Stimulated activated CD4-positive, alpha-beta T cell treated with anti-CD3 and anti-CD28 coated beads, Interleukin-4, amount 100 ng/mL, for 48 hours (primary cell): ENCODE data around the gene MON2.
"Not testable (repeated sequence)": the region's sequence is repeated elsewhere in the genome, so short reads cannot be mapped to it uniquely, and the experiment has no call there.

Experiments used
- DNase-seq, 2 donors: peaks; one replicate each; pipeline ENCODE4 v3.0.0-alpha.2; 2020; ENCODE audit warnings: low read depth in 2 of 2

The MON2 gene

GRCh38 chr12:62552906-62553556, 86.4 kb downstream of the MON2 start:
- DNase-seq: no peak

GRCh38 chr12:62559366-62559765, 92.7 kb downstream of the MON2 start:
- not testable (repeated sequence) for DNase-seq

DNA sequence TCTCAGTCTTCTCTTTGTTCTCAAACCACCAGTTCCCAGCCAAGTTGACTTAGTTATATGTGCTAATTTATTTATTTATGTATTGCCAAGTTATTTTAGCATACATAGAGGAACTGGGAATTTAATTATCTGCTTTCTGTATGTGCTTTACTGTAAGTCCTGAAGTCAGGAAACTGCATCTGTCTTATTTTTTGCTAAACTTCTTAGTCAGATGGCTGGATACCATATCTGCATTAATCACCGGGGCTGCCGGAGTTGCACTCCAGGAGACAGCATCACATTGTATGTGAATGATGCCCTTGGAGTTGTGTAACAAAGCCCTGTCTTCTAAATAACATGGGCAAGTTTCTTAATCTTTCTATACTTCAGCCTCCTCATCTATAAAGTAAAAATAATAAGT, 96.2 kb downstream of the MON2 start:
- DNase-seq: no peak

- DNase-seq: no peak
Measured at GRCh38 chr12:62575036-62575435, 108.4 kb downstream of the MON2 start.

DNA sequence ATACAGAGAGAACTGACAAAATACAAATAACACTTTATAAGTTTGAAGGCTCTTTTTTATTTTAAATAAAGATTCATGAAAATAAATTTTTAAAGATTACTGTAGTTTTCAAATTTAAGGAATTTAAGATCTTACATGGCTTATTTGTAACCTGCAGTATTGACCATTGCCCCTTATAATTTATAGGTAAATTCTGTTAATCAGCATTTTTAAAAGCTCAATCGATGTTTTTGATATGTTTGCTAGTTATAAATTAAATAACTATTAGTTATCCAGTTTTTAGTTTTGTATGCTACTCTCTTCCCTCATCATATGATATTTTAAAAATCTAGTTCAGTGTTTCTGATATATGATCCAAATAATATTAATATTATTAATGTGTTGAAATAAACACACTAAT, 109.9 kb downstream of the MON2 start:
- no peak for DNase-seq

DNA sequence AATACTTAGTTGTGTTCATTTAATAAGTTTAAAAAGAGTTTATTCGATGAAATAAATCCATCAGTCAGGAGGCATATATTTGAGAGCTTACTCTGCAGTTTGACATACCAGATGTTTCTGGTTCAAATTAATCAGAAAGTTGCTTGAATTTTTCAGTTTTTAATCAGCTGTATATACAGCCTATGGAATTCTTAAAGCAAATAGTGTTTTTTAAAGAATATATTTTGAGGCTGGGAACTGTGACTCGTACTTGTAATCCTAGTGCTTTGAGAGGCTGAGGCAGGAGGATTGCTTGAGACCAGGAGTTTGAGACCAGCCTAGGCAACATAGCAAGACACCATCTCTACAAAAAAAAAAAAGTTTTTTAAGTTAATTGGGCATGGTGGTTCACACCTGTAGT, 112.1 kb downstream of the MON2 start:
- DNase-seq: no peak

- DNase-seq: no peak
Measured at GRCh38 chr12:62581288-62582064, 114.8 kb downstream of the MON2 start.

DNA sequence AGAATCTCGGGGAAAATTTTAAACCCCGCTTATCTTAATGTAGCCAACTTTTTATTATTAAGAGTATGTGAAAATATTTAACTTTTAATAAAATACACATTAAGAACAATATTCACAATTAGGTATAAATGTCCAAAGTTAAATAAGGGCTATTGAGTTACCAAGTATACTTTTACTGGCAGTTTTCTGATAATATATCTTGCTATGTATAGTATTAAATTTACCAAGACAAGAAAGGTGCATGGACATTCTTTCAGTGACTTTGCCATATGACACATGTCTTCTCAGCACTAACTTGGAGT, 115.4 kb downstream of the MON2 start:
- no peak for DNase-seq

GRCh38 chr12:62584619-62585018, 118.0 kb downstream of the MON2 start:
- DNase-seq: no peak

GRCh38 chr12:62586850-62587249, 120.2 kb downstream of the MON2 start:
- no peak for DNase-seq

- no peak for DNase-seq
Measured at GRCh38 chr12:62588916-62589315, 122.3 kb downstream of the MON2 start.

DNA sequence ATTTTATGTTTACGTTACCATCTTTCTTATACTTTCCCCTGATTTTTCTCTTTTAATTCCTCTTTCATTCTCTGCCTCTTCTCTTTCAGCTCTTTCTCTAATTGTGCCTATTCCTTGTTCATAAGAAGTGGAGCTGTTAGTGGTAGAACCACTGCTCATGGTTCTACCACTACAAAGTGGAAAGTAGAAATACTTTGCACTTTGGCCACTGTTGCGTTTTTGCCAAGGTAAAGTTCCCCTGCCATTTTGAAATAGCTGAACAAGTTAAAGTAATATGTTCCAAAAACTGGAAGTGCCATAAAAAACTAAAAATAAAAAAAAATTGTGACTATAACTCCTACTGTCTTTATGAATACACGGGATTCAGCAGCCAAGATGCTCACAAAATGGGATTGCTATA, 130.6 kb downstream of the MON2 start:
- no peak for DNase-seq

DNA sequence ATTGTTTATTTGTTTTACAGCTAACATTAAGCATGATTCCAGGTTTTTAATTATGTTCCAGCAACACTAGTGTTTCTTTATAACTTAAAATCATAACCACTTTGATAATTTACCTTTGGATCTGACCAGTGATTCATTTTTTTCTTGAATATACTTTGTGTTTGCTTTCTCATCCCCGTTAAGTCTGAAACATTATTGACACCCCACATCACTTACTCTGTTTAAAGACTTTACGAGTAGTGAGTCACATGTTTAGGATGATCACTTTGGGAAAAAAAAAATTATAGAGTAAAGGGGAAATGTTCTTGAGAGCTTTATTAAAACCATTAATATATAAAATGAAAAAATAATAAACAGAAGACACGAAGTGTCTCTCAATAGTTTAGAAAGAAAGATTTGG, 132.2 kb downstream of the MON2 start:
- DNase-seq: no peak

- DNase-seq: no peak
Measured at GRCh38 chr12:62599854-62600437, 133.3 kb downstream of the MON2 start.

DNA sequence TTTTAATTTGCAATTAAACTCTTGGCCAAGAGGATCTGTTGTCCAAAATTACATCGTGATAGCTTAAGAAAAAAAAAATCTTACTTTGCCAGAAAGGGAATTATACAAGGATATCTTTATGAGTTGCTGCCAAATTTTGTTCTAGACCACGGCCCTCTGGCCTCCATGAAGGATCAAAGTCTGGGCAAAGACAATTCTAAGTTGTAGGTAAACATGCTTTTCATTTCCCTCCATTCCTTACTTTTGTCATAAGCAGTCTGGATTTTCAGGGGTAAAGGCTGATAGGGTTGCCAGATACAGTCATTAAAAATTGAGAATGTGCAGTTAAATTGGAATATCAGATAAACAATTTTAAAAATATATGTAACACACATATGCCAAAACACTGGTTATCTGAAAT, 135.1 kb downstream of the MON2 start:
- DNase-seq: no peak

DNA sequence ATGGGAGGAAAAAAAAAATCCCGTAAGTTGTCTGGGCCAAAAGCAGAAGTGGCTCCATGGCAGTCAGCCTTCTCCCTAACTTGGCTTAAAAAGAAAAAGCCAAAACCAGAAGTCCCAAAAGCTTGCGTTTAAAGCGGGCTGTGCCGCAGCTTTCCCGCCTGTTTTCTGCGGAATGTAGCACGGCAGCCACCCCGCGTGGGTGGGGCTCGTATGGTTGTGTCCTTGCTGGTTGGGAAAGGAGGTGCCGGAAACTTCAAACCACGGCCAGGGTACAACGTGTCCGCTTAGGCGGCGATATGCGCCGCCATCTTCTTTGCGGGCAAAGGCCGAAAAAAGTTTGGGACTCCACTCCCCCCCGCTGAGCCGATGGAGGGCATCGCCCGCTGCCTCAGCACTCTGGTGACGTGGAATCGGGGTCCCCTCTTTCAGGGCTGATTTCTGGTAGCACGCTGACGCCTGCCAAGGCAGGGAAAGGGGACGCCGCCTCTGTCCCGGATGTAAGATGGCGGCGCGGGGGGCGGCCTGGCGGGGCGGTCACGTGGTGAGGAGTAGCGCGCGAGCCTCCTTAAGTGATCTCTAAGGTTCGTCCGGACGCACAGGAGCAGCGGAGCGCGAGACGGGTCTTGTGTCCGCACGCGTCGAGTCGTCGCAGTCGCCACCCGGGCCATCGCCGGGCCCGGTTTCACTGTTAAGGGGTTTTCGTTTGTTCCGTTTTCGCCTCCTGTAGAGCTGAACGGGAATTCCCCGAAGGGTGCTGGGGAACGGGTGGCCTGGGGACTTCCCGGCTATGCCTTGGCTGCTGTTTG, 135.8 kb downstream of the MON2 start:
- peak; percentile 77 to 82 for DNase-seq

DNA sequence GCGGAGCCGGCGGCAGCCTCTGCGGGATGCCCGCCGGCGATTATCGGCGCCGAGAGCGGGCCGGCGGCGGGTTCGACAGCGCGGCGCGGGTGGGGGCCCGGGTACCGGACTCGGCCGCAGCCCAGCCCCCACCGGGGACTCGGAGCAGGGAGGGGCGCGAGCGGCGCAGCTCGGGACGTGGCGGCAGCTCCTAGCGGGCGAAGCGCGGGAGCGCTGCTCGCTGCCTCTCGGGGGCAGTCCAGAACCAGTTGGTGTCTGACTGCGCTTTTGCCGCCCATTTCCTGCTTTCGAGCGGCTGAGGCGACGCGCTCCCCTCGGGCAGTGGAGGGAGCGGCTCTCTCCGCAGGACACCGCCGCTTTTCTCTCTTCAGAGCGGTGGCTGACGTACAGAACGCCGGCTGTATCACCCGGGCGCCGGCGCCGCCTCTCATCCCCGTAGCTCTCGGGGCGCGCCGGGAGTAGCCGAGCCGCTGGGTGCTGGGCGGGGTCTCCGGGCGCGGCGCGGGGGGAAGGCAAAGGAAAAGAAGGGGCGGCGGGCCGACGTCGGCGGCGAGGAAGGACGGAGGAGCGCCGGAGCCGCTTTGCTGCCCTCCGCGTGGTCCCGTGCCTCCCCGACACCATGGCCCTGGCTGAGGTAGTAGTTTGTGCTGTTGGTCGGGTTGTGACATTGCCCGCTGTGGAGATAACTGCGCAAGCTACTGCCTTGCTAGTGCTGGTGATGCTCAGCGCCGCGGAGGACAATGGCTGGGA, 136.6 kb downstream of the MON2 start:
- peak; percentile 59 to 69 for DNase-seq

- DNase-seq: no peak
Measured at GRCh38 chr12:62603811-62604098, 137.1 kb downstream of the MON2 start.

DNA sequence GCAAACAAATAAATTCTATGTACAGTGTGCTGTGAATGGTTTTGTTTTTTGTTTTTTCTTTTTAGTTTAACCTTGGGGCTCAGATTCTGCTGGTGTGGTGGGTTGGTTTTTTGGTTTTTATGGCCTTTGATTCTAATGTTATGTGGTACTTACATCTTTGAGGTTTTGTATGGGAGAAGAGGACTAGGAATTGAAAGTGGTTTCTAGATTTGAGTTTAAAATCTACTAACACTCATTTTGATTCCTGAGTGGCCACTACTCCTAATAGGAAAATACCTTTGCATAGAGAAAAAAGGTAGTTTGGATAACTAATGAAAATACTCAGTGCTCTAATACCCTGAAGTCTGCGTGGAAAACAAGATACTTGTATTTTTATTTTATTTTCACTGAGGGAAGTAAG, 137.7 kb downstream of the MON2 start:
- no peak for DNase-seq

DNA sequence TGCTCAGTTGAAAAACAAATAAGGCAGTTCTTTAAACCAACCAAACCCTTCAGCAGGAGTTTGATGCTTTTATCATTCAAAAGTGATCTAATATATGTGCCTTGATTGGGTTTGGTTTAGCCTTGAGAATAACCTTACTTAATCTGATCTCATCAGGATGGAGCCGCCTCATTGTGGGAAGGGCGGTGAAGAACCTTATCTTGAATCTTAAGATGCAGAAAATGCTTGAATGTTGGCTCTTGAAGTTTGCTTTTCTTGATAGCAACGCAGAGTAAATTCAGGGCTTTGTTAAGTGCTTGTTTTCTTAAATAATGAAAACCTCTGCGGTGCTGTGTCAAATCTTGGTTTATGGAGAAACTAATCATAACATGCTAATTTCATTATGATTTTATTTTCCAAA, 138.2 kb downstream of the MON2 start:
- no peak for DNase-seq

DNA sequence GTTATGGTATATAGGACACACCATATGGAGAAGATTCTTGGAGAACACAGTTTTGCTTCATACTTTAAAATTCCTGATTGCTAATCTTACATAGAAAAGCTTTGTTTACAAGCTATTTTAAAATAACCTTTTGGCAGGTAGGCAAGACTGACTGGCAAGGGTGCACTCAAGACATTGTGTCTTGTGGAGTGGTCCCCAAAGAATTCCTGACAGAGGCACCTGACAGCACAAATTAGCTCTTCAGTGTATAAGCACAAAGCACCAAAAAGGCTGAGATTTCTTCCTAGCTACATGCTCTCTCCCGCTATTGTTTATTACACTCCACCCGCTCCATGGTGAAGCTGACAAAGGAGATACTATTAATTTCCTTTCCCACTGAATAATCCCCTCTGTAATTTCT, 139.4 kb downstream of the MON2 start:
- DNase-seq: no peak

- DNase-seq: no peak
Measured at GRCh38 chr12:62606654-62607053, 140.0 kb downstream of the MON2 start.
